GM23248 (cell line): ENCODE results near the gene HERC4. TPM values are rescaled to one million over a fixed set of nuclear protein-coding genes. Genes with fewer than 3 reads are reported as not detected.

Experiments used
- DNase-seq: peaks from one replicate; pipeline ENCODE4 v3.0.0-alpha.2; 2015
- H2AFZ ChIP-seq: fragments of 200-600 bp; sonication (generic); 2 replicates; pipeline ENCODE4 v1.6.1; 2016; ENCODE audit warnings: antibody characterized with exemption
- H3F3A ChIP-seq: fragments of 200-600 bp; sonication (generic); 2 replicates; pipeline ENCODE4 v1.6.1; 2016; ENCODE audit warnings: mild to moderate bottlenecking, antibody characterized with exemption, mixed run types; ENCODE audit not compliant: insufficient read depth
- H3K27ac ChIP-seq: fragments of 200-600 bp; sonication (generic); 2 replicates; pipeline ENCODE4 v1.5.1; 2016; ENCODE audit warnings: mild to moderate bottlenecking
- H3K27me3 ChIP-seq: fragments of 200-600 bp; sonication (generic); replicated peaks from 2 replicates; pipeline ENCODE4 v1.6.1; 2016; ENCODE audit warnings: mild to moderate bottlenecking; ENCODE audit not compliant: insufficient read depth
- H3K36me3 ChIP-seq: fragments of 200-600 bp; sonication (generic); 2 replicates; pipeline ENCODE4 v1.6.1; 2016; ENCODE audit warnings: low read depth, mild to moderate bottlenecking
- H3K4me1 ChIP-seq: fragments of 200-600 bp; sonication (generic); 2 replicates; pipeline ENCODE4 v1.6.1; 2016; ENCODE audit warnings: mild to moderate bottlenecking; ENCODE audit not compliant: insufficient read depth
- H3K4me2 ChIP-seq: fragments of 200-600 bp; sonication (generic); one replicate; pipeline ENCODE4 v1.6.1; 2016; ENCODE audit warnings: mild to moderate bottlenecking; ENCODE audit not compliant: unreplicated experiment
- H3K4me3 ChIP-seq: fragments of 200-600 bp; sonication (generic); 2 replicates; pipeline ENCODE4 v1.5.1; 2016; ENCODE audit warnings: mild to moderate bottlenecking
- H3K79me2 ChIP-seq: fragments of 200-600 bp; sonication (generic); 2 replicates; pipeline ENCODE4 v1.6.1; 2016; ENCODE audit warnings: mild to moderate bottlenecking; ENCODE audit not compliant: insufficient read depth
- H3K9ac ChIP-seq: fragments of 200-600 bp; sonication (generic); 2 replicates; pipeline ENCODE4 v1.6.1; 2016; ENCODE audit warnings: mild to moderate bottlenecking
- H3K9me2 ChIP-seq: fragments of 200-600 bp; sonication (generic); 2 replicates; pipeline ENCODE4 v1.6.1; 2016; ENCODE audit warnings: mixed run types, mild to moderate bottlenecking, moderate library complexity; ENCODE audit not compliant: insufficient read depth
- H3K9me3 ChIP-seq: fragments of 200-600 bp; sonication (generic); one replicate; pipeline ENCODE4 v1.6.1; 2017; ENCODE audit warnings: low read depth
- H4K20me1 ChIP-seq: fragments of 200-600 bp; sonication (generic); 2 replicates; pipeline ENCODE4 v1.6.0; 2016; ENCODE audit not compliant: insufficient read depth
- EZH2 ChIP-seq: fragments of 200-600 bp; sonication (generic); IDR thresholded peaks from 2 replicates; pipeline ENCODE4 v1.6.1; 2018; ENCODE audit warnings: antibody characterized with exemption, mild to moderate bottlenecking; ENCODE audit not compliant: insufficient read depth, poor library complexity, severe bottlenecking
- EZH2phosphoT487 ChIP-seq: fragments of 200-600 bp; sonication (generic); IDR thresholded peaks from 2 replicates; pipeline ENCODE4 v1.6.1; 2018; ENCODE audit warnings: antibody characterized with exemption, moderate library complexity, mild to moderate bottlenecking, low read depth; ENCODE audit not compliant: insufficient read depth
- WGBS, 2 experiments: methylation state at CpG; one replicate each; pipeline ENCODE4 v1.1.6; 2015 to 2017; ENCODE audit warnings: low lambda C conversion rate in 2 of 2, low coverage in 1 of 2; ENCODE audit errors: missing lambda C conversion rate in 2 of 2; 5-methylcytosine and 5-hydroxymethylcytosine counted together
- in situ Hi-C: fragments of 300-500 bp; cut with MboI; formaldehyde crosslinking; loops from 2 replicates; pipeline ENCODE4 v1.15.0; 2020
- polyA plus RNA-seq: library from polyadenylated mRNA; unstranded; fragments of >200 nt; fragmentation: Nextera tagmentation; extraction: Ambion mirVana; gene quantifications from 2 replicates; pipeline ENCODE4 v1.2.1, GENCODE V29; 2016
- total RNA-seq: library from RNA; depleted of rRNA; stranded (reverse); fragments of >200 nt; shearing (Covaris generic); gene quantifications from 2 replicates; pipeline ENCODE4 v1.2.3, GENCODE V29; 2014

The HERC4 gene
- total and polyA plus RNA-seq, 2 experiments from 2014 or later, result 127 to 228 TPM

DNA sequence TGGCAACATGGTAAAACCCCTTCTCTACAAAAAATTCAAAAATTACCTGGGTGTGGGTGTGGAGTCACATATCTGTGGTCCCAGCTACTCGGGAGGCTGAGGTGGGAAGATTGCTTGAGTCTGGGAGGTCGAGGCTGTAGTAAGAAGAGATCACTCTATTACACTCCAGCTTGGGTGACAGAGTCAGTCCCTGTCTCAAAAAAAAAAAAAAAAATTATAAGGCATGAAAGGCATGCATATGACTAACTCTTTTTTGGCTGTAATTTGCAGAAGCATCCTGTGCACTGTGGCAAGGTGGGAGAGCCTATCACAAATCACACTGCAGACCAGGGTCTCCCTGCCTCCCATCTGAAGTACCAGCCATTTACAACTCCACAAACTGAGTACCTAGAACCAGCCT is 20.1 kb upstream of the HERC4 start:
- peak overlapping the region; percentile 12 for H3K9ac ChIP-seq
- TF ChIP-seq EZH2 (no peak), EZH2phosphoT487 (no peak)
- H3F3A ChIP-seq, result peaks cover 62% of the 10 kb centered on the region
- H2AFZ ChIP-seq, result no peak overlapping the region
- H3K4me2 ChIP-seq, result peak overlapping the region; percentile 30
- in situ Hi-C loops, result no loop called here
- 0 out of 2 replicates have a peak, but pooled peaks cover 6% of the 10 kb centered on the region for H3K79me2 ChIP-seq
- no peaks in the 10 kb centered on the region for H3K9me2 ChIP-seq
- WGBS, 2 experiments, result 0% methylated on average over 2 of the region's 2 CpGs
- peak; percentile 81 for DNase-seq
- no peaks in the 10 kb centered on the region for H3K27me3 ChIP-seq
- H3K27ac ChIP-seq, result peak overlapping the region; percentile 68
- no peaks in the 10 kb centered on the region for H3K9me3 ChIP-seq
- no peaks in the 10 kb centered on the region for H4K20me1 ChIP-seq
- H3K4me3 ChIP-seq, result peak overlapping the region; percentile 43
- no peaks in the 10 kb centered on the region for H3K36me3 ChIP-seq
- H3K4me1 ChIP-seq, result peaks cover 76% of the 10 kb centered on the region

DNA sequence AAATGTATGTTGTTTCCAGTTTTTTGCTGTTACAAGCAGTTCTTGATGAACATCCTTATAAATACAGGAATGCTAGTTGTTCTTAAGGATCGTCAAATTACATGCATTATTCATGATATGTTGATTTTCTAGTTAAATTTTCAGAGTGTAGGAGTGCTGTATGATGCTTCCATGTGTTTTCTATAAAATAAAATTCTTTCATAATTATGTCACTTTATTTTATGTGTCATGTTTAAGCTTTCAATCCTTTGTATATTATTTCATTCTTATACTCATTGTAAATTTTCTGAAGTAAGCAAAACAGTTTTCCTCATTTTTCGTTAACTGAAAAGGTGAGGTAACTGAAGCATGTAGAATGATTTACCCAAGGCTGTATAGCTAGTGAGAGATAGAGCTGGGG is 17.4 kb upstream of the HERC4 start:
- H3K9me3 ChIP-seq, result no peaks in the 10 kb centered on the region
- no peaks in the 10 kb centered on the region for H4K20me1 ChIP-seq
- H3K36me3 ChIP-seq, result no peaks in the 10 kb centered on the region
- H3K4me3 ChIP-seq, result no peak overlapping the region
- no peaks in the 10 kb centered on the region for H3K9me2 ChIP-seq
- H3K27me3 ChIP-seq, result no peaks in the 10 kb centered on the region
- H3K4me2 ChIP-seq, result no peak overlapping the region
- peaks cover 43% of the 10 kb centered on the region for H3F3A ChIP-seq
- in situ Hi-C loops, result no loop called here
- no peak overlapping the region for H3K9ac ChIP-seq
- no peaks in the 10 kb centered on the region for H3K79me2 ChIP-seq
- H3K4me1 ChIP-seq, result peaks cover 69% of the 10 kb centered on the region
- H3K27ac ChIP-seq, result peak overlapping the region; percentile 68
- no peak for TF ChIP-seq EZH2
- H2AFZ ChIP-seq, result no peak overlapping the region
- DNase-seq, result no peak
- 53 to 60% methylated on average over 2 of the region's 2 CpGs for WGBS, 2 experiments

DNA sequence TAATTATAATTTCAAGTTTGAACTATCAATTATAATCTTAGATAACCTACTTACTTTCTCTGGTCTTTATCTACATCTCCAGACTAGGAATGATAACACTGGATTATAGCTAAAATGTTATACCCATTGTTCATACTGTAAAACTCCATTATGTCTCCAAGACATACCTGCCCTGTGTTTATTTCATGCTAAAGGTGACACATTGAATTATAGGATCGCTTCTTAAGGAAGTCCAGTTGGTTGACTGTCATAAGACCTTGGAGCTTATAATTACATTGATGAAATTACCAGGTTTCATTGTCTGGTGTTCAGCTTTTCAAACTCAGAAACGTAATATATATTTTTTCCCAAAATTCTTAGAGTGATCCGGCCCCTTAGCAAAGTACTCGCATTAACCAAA is 15.5 kb upstream of the HERC4 start:
- no peak overlapping the region for H3K27ac ChIP-seq
- H3K9me3 ChIP-seq, result no peaks in the 10 kb centered on the region
- H3F3A ChIP-seq, result peaks cover 40% of the 10 kb centered on the region
- no peaks in the 10 kb centered on the region for H3K79me2 ChIP-seq
- no peak overlapping the region for H3K4me2 ChIP-seq
- H2AFZ ChIP-seq, result no peak overlapping the region
- WGBS, 2 experiments, result 91% methylated on average over 4 of the region's 4 CpGs
- no peak overlapping the region for H3K4me3 ChIP-seq
- H4K20me1 ChIP-seq, result no peaks in the 10 kb centered on the region
- no peak overlapping the region for H3K9ac ChIP-seq
- H3K27me3 ChIP-seq, result no peaks in the 10 kb centered on the region
- TF ChIP-seq EZH2 (no peak), EZH2phosphoT487 (no peak)
- H3K4me1 ChIP-seq, result peaks cover 72% of the 10 kb centered on the region
- DNase-seq, result no peak
- H3K9me2 ChIP-seq, result no peaks in the 10 kb centered on the region
- in situ Hi-C loops, result no loop called here
- H3K36me3 ChIP-seq, result no peaks in the 10 kb centered on the region

DNA sequence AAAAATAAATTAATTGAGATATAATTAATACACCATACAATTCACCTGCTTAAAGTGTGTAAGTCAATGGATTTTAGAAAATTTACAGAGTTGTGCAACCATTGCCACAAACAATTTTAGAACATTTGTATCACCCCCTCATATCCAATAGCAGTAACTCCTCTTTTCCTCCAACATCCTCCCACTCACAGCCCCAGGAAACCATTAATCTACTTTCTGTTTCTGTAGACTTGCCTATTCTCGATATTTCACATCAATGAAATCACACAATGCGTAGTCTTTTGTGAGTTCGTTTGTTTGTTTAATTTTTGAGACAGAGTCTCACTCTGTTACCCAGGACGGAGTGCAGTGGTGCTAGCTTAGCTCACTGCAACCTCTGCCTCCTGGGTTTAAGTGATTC is 13.7 kb upstream of the HERC4 start:
- peaks cover 5% of the 10 kb centered on the region; the same call in 1 of the 2 replicates for H3K79me2 ChIP-seq
- TF ChIP-seq EZH2, result no peak
- TF ChIP-seq EZH2phosphoT487, result no peak
- peaks cover 75% of the 10 kb centered on the region for H3K4me1 ChIP-seq
- DNase-seq, result no peak
- no peak overlapping the region for H2AFZ ChIP-seq
- H3K9me3 ChIP-seq, result no peaks in the 10 kb centered on the region
- H3K9ac ChIP-seq, result no peak overlapping the region
- peaks cover 41% of the 10 kb centered on the region for H3F3A ChIP-seq
- H3K36me3 ChIP-seq, result no peaks in the 10 kb centered on the region
- no peak overlapping the region for H3K4me3 ChIP-seq
- no peaks in the 10 kb centered on the region for H4K20me1 ChIP-seq
- peak overlapping the region; percentile 11 for H3K4me2 ChIP-seq
- H3K9me2 ChIP-seq, result no peaks in the 10 kb centered on the region
- peak overlapping the region; percentile 24; the same call in 1 of the 2 replicates for H3K27ac ChIP-seq
- WGBS, 2 experiments, result 80 to 85% methylated on average over 4 of the region's 4 CpGs
- no peaks in the 10 kb centered on the region for H3K27me3 ChIP-seq
- in situ Hi-C loops, result loop anchor here (10.0 kb wide), 1 partner anchor 216 kb away; no protein-coding TSS in a partner anchor
